Thyroid gland (tissue), 4 donors: ENCODE results near the gene AQR.

Experiments used
- CTCF ChIP-seq, 6 experiments: fragments of 200-600 bp in 3 of 6; fragments of 450-650 bp in 3 of 6; sonication (generic) in 3 of 6; IDR thresholded peaks; one replicate each; pipeline ENCODE4 v1.5.1; 2016 to 2019; ENCODE audit warnings: antibody characterized with exemption in 6 of 6, mild to moderate bottlenecking in 2 of 6, inconsistent platforms in 1 of 6, moderate library complexity in 1 of 6
- POLR2A ChIP-seq, 2 donors: fragments of 450-650 bp; IDR thresholded peaks; one replicate each; pipeline ENCODE4 v1.6.1; 2017; ENCODE audit warnings: antibody characterized with exemption in 2 of 2, mild to moderate bottlenecking in 2 of 2, moderate library complexity in 1 of 2

GRCh38 chr15:34952481-34952880, 17.1 kb downstream of the AQR start:
- TF ChIP-seq CTCF (IDR thresholded peaks at IDR 0.05) (no peak), POLR2A (IDR thresholded peaks at IDR 0.05) (no peak)
